HG03103 (cell line): ENCODE data around the gene FLT3LG.

Experiments used
- ATAC-seq: cut with Tn5 transposase; IDR thresholded peaks from one replicate; pipeline ENCODE4 v1.9.1; 2021; ENCODE audit warnings: low read depth; ENCODE audit not compliant: unreplicated experiment

The FLT3LG gene

DNA sequence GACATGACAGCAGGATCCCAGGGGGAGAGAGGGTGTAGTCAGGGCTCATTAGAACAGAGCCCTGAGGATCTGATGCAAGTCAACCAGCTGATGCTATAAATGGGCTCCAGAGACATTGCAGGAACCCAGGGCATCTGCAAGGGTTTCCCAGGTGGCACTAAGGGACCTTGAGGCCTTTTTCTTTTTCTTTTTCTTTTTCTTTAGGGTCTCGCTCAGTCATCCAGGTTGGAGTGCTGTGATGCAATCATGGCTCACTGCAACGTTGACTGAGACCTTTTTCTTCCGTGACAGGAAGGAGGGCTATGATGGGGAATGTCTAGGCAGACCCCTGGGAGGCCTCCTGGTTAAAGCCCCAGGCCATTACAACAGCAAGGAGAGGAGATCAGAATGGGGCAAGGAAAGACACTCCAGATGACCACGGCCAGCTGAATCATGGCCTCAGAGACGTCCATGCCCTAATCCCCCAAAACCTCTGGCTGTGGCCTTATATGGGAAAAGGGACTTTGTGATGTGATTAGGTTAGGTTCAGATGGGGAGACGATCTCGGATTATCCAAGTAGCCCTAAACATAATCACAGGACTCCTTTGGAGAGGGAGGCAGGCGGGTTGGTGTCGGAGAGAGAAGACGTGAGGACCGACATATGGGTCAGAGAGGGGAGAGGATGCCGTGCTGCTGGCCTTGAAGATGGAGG is 33.9 kb downstream of the FLT3LG start:
- ATAC-seq = no peak

DNA sequence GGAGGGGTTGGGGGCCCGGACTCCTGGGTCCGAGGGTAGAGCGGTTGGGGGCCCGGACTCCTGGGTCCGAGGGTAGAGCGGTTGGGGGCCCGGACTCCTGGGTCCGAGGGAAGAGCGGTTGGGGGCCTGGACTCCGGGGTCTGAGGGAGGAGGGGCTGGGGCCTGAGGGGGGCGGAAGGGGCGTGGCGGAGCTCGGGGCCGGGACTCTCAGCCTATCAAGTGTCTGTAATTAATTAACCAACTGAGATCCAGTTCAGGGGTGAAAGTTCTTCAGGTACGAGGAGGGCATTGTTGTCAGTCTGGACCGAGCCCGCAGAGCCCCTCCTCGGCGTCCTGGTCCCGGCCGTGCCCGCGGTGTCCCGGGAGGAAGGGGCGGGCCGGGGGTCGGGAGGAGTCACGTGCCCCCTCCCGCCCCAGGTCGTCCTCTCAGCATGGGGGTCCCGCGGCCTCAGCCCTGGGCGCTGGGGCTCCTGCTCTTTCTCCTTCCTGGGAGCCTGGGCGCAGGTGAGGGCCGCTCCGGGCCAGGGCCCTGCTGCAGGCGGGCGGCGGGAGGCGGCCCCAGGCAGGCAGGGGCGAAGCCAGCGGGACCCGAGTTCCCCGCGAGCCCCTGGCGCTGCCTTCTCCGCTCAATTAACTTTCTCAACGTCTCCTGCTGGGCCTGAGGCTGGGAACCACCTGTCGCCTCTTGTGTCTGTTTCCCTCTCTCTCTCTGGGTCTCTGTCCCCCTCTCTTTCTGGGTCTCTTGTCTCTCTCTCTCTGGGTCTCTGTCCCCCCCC is 39.1 kb downstream of the FLT3LG start:
- ATAC-seq = no peak

DNA sequence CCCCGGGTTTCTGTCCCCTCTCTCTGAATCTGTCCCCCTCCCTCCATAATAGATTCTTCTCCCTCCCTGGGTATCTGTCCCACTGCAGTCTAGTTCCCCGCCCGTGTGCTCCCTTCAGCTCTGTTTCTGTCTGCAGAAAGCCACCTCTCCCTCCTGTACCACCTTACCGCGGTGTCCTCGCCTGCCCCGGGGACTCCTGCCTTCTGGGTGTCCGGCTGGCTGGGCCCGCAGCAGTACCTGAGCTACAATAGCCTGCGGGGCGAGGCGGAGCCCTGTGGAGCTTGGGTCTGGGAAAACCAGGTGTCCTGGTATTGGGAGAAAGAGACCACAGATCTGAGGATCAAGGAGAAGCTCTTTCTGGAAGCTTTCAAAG is 39.7 kb downstream of the FLT3LG start:
- ATAC-seq = no peak

DNA sequence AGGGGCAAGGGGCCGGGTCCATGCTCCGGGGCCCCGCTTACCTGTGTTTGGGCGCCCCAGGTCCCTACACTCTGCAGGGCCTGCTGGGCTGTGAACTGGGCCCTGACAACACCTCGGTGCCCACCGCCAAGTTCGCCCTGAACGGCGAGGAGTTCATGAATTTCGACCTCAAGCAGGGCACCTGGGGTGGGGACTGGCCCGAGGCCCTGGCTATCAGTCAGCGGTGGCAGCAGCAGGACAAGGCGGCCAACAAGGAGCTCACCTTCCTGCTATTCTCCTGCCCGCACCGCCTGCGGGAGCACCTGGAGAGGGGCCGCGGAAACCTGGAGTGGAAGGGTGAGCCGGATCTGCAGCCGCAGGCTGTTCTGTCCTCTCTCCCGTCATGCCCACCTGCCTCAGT is 40.1 kb downstream of the FLT3LG start:
- ATAC-seq = no peak

DNA sequence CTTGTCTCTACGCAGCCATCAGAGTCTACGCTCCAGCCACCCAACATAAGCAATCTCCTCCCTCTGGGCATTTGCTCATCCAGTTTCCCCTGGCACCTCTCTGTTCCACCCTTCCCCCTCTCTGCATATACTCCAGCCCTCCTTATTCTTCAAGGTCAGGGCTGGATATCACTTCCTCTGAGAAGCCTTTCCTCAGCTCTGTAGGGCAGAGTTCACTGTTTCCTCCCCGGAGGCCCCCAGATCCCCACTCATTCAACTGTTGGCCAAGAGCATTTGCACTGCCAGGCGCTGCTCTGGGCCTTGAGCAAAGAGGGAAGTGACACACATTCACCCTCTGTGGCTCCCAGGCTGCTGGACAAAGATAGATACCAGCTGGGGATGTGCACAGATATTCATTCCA is 41.8 kb downstream of the FLT3LG start:
- ATAC-seq = no peak

DNA sequence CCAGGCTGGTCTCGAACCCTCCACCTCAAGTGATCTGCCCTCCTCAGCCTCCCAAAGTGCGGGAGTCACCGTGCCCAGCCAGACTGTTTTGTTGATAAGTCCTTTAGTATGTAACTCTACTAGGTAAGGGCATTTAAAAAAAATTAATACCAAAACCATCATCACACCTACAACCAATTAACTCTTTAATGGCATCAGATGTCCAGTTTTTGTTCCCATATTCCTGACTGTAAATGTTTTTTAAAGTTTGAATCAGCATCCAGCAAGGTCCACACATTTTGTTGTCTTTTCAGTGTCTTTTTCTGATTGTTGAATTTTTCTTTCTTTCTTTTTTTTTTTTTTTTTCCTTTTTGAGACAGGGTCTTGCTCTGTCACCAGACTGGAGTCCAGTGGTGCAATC is 44.0 kb downstream of the FLT3LG start:
- ATAC-seq = no peak

DNA sequence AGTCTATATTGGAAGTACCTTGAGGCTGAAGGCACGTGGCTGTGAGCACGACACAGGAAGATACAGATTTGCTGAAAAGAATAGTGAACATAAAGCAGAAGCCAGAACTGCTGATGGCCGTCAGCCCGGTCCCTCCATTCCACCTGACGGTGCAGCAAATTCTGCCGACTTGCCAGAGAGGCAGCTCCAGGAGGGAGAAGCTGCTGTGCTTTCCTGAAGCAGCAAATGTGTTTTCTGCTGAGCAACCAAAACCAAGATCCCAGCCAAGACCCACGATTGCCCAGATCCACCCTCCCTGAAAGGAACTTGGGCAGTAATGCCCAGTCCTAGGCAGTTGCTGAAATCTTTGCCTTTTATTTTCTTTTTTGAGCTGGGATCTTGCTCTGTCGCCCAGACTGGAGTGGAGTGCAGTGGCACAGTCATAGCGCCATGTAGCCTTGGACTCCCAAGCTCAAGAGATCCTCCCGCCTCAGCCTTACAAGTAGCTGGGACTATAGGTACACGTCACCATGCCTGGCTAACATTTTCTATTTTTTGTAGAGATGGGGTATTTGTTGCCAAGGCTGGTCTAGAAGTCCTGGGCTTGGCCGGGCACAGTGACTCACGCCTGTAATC is 46.8 kb downstream of the FLT3LG start:
- ATAC-seq = no peak

DNA sequence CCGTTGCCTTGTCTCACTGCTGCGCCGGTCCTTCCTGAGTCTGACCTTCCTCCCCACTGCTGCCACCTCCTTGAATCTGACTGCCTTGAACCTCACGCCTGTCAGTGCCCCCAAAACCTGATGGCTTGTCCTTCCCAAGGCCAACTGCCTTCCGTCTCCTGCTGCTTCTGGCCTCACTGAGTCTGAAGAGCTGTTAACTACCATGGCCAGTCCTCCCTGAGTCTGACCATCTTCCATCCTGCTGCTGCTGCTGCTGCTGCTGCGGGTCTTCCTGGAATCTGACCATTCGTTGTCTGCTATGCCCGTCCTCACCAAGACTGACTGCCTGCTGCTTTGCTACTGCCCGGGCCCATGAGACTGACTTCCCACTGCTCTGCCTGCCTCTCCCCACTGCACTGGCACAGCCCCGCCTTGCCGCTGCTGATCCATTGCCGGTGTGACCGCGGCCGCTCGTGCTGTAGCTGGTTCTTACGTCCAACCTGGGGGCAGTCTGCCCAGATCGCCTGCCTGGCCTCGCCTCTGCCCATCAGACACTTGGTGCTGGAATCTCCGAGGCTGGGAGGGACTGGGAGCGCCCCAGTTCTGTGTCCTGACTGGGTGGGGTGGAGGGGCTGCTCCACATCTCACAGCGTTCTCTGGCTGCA is 50.9 kb downstream of the FLT3LG start:
- ATAC-seq = no peak

DNA sequence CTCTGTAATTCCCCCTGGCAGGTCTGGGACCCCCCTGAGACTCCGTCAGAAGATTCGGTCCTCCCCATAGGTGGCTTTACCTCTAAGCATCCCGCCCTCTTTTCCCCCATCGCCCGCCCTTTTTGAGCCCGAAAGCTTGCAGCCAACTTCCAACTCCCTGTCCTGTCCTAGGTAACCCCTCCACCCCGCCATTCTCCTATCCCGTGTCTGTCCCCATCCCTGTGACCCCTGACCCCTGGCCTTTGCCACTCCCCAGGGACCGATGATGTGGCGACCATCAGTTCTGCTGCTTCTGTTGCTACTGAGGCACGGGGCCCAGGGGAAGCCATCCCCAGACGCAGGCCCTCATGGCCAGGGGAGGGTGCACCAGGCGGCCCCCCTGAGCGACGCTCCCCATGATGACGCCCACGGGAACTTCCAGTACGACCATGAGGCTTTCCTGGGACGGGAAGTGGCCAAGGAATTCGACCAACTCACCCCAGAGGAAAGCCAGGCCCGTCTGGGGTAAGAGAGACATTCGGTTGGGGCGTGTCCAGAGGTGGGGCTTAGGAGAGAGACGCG is 54.3 kb downstream of the FLT3LG start:
- ATAC-seq = no peak

DNA sequence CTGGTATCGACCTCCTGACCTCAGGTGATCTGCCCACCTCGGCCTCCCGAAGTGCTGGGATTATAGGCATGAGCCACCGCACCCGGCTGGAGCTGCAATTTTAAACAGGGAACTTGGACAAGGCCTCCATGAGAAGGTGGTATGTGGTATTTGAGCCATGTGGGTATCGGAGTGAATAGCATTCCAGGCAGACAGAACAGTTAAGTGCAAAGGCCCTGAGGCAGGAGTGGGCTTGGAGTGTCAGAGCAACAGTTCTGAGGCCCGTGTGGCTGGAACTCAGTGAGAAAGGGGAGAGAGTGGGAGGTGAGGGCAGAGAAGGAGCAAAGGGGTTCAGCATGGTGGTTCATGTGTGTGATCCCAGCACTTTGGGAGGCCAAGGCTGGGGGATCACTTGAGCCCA is 56.7 kb downstream of the FLT3LG start:
- ATAC-seq = no peak

DNA sequence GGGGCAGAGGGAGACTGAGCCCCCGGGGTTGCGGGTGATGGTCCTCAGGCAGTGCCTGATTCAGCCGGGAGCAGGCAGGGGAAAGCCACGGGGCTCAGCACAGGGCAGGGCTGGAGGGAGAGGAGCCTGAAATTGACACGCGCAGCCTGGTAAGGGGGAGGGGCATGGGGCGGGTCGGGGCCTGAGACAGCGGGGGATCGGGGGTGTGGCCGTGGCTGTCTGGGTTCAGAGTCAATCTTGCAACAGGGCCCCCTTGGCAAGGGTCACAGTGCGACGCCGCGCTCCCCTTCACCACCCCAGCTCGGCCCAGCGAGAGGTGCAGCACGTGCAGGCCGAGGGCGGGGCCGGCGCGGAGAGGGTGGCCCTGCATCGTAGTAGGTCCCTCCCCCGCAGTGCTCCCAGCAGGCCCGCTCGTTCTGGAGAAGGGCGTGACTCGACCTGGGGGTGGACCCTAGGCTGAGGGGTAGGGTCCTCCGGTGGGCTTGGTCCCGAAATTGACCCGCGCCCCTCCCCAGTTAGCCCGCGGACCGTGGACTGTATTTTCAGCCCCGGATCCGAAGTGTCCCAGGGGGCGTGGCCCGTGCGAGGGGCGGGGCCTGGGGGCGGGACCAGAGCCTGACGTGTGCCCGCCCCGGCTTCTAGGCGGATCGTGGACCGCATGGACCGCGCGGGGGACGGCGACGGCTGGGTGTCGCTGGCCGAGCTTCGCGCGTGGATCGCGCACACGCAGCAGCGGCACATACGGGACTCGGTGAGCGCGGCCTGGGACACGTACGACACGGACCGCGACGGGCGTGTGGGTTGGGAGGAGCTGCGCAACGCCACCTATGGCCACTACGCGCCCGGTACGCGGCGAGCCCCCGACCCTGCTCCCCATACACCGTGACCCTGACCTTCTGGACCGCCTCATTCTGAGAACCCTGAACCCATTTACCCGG is 59.8 kb downstream of the FLT3LG start:
- peak; percentile 55 for ATAC-seq

DNA sequence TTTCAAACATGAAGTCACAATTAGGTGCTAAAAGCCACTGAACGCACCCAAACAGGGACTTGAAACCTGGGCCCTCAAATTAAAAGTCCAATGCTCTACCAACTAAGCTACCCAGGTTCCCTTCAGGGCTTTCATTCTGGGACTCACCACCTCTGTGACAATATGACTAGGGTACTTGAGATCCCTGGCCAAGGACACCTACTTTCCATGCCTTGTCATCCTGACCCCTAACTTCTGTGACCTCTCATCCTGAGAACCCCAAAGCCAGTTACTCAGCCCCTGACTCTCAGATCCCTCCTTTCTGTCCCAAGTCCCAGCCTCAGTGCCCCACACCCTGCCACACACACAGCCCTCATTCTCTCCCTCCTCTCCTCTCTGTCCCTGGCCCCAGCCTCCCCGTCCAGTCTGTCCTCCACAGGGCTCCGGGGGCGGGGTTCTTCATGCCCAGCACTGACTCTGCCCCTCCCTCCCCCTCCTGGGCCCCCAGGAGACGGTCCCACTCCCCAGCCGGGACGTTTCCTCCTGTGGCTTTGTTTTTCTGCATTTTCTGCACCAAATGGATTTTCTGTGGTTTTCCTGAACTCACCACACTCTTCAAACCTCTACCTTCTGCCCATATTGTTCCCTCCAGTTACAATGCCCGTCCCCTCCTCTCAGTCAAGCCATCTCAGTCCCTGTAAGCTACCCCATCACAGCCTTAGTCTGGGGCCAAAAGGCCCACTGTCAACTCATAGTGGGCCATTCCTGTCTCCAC is 60.8 kb downstream of the FLT3LG start:
- ATAC-seq = no peak
